NCI-H2029 treated with DMSO at 0.1 percent for 48 hours (cell line): Measurements from ENCODE around the gene OR6J1.
"Not testable (repeated sequence)": the region's sequence is repeated elsewhere in the genome, so short reads cannot be mapped to it uniquely, and the experiment has no call there.

Source experiments
- DNase-seq: peaks from one replicate; lab custom pipeline; 2025; lab: John Stamatoyannopoulos, UW

Gene OR6J1

DNA sequence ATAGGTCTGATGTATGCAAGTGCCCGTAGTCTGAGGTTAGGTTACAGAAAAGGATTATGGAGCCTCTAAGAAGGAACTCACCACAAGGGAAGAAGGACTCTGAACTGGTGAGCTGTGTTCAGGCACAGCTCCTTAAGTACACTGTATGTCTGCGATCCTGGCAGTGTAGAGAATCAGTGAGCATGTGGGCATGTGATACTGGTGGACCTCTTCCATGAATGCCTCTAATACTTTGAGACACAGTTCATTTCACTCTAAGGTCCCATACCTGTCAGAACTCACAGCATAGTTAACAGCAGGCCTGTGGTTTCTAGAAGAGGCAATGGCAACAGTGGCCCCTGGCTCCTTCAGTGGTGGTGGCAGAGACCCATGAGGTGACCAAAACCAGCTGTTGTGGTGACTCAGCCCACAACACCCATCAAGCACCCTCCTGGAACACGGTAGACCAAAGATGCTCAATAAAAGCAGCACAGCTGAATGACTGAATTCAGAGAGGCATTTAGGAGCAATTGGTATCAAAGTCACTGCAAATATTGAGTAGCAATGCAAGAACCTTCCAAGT is 6.9 kb upstream of the OR6J1 start:
- no peak for DNase-seq

GRCh38 chr14:22650046-22650739 is 6.0 kb upstream of the OR6J1 start:
- DNase-seq: no peak

GRCh38 chr14:22648506-22648905 is 4.4 kb upstream of the OR6J1 start:
- no peak for DNase-seq

GRCh38 chr14:22646570-22647254 is 2.6 kb upstream of the OR6J1 start:
- DNase-seq: no peak

GRCh38 chr14:22641846-22642245 is 2.3 kb downstream of the OR6J1 start:
- no peak for DNase-seq

GRCh38 chr14:22640192-22640591 is 4.0 kb downstream of the OR6J1 start:
- DNase-seq: no peak

GRCh38 chr14:22635980-22636379 is 8.2 kb downstream of the OR6J1 start:
- DNase-seq: not testable (repeated sequence)

- DNase-seq: no peak
Observed at GRCh38 chr14:22634233-22634900, 9.8 kb downstream of the OR6J1 start.

DNA sequence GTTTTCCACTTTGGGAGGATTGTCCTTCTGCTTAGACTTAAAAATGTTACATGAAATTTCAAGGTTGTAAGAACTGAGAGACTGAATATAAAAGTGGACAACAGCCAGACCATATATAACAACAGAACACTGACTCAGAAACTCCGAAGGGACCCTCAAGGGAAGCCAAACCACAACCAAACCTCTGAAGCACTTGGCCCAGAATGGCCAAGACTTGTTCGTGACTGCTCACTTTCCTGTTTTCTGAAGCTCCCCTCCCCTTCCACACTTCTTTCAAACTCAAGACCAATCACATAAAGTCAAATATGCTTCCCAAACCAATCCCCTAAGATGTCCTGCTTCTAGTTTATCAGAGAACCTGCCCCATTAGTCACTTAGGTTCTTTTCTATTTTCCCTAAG is 13.7 kb downstream of the OR6J1 start:
- no peak for DNase-seq

- no peak for DNase-seq
Observed at GRCh38 chr14:22630066-22630465, 14.1 kb downstream of the OR6J1 start.

- DNase-seq: no peak
Observed at GRCh38 chr14:22629361-22629760, 14.8 kb downstream of the OR6J1 start.

GRCh38 chr14:22627506-22628263 is 16.5 kb downstream of the OR6J1 start:
- DNase-seq: no peak

GRCh38 chr14:22626590-22626989 is 17.6 kb downstream of the OR6J1 start:
- DNase-seq: no peak

GRCh38 chr14:22623047-22623446 is 21.1 kb downstream of the OR6J1 start:
- no peak for DNase-seq

DNA sequence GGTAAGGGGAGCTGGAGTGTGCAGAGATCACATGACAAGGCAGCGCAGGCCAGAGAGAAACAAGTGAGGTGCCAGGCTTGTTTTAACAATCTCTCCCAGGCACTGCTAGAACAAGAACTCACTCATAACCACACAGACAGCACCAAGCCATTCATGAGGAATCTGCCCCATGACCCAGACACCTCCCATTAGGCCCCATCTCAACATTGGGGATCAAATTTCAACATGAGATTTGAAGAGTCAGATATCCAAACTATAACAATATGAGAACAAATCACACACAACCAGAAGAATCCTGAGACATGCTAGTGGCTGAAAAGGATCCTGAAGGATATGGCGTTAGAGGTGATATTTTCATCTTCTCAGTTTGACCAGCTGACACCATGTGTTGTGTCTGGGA is 21.9 kb downstream of the OR6J1 start:
- no peak for DNase-seq

GRCh38 chr14:22615765-22616164 is 28.4 kb downstream of the OR6J1 start:
- DNase-seq: not testable (repeated sequence)

- no peak for DNase-seq
Observed at GRCh38 chr14:22614240-22614799, 29.8 kb downstream of the OR6J1 start.

- no peak for DNase-seq
Observed at GRCh38 chr14:22613736-22614239, 30.4 kb downstream of the OR6J1 start.

DNA sequence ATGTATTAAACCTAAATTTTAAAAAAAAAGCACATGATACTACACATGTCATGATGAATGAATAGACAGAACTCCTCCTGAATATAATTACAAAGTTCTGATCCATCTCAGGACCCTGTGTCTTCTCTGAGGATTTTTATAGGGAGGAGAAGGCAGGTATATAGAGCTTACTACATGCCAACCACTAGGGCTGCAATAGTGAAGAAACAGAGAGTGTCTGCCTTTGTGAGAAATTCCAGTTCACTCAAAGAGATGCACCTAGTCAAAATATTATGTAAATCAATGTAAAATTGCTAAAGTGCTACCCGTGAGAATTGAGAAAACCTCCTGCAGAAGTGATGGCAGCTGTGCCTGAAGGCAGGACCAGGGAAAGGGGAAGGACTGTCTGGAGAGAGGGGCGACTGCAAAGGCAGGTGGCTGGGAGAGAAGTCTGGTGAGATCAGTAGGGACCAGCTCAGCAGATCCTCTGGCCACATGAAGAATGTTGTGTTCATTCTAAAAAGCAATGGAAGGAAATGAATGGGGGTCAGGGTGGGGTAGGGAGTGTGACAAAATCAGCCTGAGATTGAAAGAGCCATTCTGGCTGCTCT is 31.0 kb downstream of the OR6J1 start:
- DNase-seq: no peak

DNA sequence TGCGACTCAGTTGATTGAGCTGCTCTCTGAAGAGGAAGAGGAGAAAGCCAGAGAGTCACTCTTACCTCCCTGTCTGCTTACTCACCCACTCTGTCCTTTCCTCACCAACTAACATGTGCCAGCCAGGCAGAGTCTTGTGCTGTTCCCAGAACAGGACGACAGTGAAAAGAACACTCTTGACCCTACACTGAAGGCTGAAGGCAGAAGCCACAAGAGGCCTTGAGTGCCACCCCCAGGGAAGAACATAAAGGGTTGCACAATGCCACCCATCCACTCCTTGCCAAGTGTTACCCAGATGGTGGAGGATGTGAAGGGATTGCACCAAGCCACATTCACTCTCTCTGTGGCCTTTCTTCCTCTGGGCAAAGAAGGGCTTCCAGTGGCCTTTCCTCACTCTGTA is 33.2 kb downstream of the OR6J1 start:
- DNase-seq: no peak

DNA sequence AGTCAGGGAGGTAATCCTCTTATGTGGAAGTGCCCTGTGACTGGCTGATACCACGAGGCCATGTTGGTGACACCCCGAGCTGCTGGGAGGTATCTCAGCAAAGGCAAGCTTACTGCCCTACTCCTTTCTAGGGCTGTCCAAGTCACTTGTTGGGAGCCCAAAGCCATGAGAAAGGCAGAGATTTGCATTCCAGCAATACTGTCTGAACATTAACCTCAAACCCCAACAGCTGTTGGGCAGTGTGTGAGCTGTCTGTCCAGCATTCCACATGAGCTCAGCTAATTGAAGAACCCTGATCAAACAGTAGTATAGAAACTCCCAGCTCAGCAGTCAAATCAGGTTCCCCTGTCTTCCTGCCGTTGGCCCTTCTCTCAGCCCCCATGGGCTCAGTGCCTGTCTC is 36.9 kb downstream of the OR6J1 start:
- DNase-seq: no peak
